SH-SY5Y (cell line): Measurements from ENCODE around the gene TTC19.

Experiments used
- GATA2 ChIP-seq: IDR thresholded peaks from 2 replicates; pipeline ENCODE4 v1.6.1; 2011; ENCODE audit warnings: mild to moderate bottlenecking, low read depth, low read length
- GATA3 ChIP-seq: IDR thresholded peaks from 2 replicates; pipeline ENCODE4 v1.6.1; 2011; ENCODE audit warnings: low read depth, mild to moderate bottlenecking, low read length, moderate library complexity

Gene TTC19

GRCh38 chr17:16033729-16034349, 34.2 kb downstream of the TTC19 start:
- TF ChIP-seq GATA3: no peak
- TF ChIP-seq GATA2: no peak

GRCh38 chr17:16036261-16036660, 36.6 kb downstream of the TTC19 start:
- TF ChIP-seq GATA3: no peak
- TF ChIP-seq GATA2: no peak

GRCh38 chr17:16037636-16038035, 38.0 kb downstream of the TTC19 start:
- no peak for TF ChIP-seq GATA2
- no peak for TF ChIP-seq GATA3

- no peak for TF ChIP-seq GATA3
- no peak for TF ChIP-seq GATA2
Measured at GRCh38 chr17:16040710-16041251, 41.2 kb downstream of the TTC19 start.

- TF ChIP-seq GATA3 (no peak), GATA2 (no peak)
Measured at GRCh38 chr17:16044487-16044886, 44.9 kb downstream of the TTC19 start.

- TF ChIP-seq GATA2 (no peak), GATA3 (no peak)
Measured at GRCh38 chr17:16046966-16047365, 47.3 kb downstream of the TTC19 start.

- TF ChIP-seq GATA2: no peak
- TF ChIP-seq GATA3: no peak
Measured at GRCh38 chr17:16048811-16049449, 49.3 kb downstream of the TTC19 start.

GRCh38 chr17:16050844-16051243, 51.2 kb downstream of the TTC19 start:
- no peak for TF ChIP-seq GATA2
- no peak for TF ChIP-seq GATA3

- TF ChIP-seq GATA3: no peak
- TF ChIP-seq GATA2: no peak
Measured at GRCh38 chr17:16052486-16052885, 52.9 kb downstream of the TTC19 start.

- no peak for TF ChIP-seq GATA2
- TF ChIP-seq GATA3: no peak
Measured at GRCh38 chr17:16061631-16062030, 62.0 kb downstream of the TTC19 start.

GRCh38 chr17:16066125-16066524, 66.5 kb downstream of the TTC19 start:
- TF ChIP-seq GATA3 (no peak), GATA2 (no peak)

- no peak for TF ChIP-seq GATA2
- TF ChIP-seq GATA3: no peak
Measured at GRCh38 chr17:16068323-16068722, 68.7 kb downstream of the TTC19 start.

GRCh38 chr17:16072031-16072430, 72.4 kb downstream of the TTC19 start:
- TF ChIP-seq GATA3 (no peak), GATA2 (no peak)

GRCh38 chr17:16073845-16074244, 74.2 kb downstream of the TTC19 start:
- TF ChIP-seq GATA2: no peak
- no peak for TF ChIP-seq GATA3

GRCh38 chr17:16074423-16074822, 74.8 kb downstream of the TTC19 start:
- TF ChIP-seq GATA2: no peak
- no peak for TF ChIP-seq GATA3

GRCh38 chr17:16075949-16076348, 76.3 kb downstream of the TTC19 start:
- TF ChIP-seq GATA2 (no peak), GATA3 (no peak)
